GM21515 (cell line): Measurements from ENCODE around the gene GTF3C5.
"Not testable (repeated sequence)": the region's sequence is repeated elsewhere in the genome, so short reads cannot be mapped to it uniquely, and the experiment has no call there.

Experiments used
- ATAC-seq: cut with Tn5 transposase; IDR thresholded peaks from one replicate; pipeline ENCODE4 v1.9.1; 2021; ENCODE audit not compliant: unreplicated experiment

The GTF3C5 gene

GRCh38 chr9:133027134-133027533 is 3.7 kb upstream of the GTF3C5 start:
- no peak for ATAC-seq

DNA sequence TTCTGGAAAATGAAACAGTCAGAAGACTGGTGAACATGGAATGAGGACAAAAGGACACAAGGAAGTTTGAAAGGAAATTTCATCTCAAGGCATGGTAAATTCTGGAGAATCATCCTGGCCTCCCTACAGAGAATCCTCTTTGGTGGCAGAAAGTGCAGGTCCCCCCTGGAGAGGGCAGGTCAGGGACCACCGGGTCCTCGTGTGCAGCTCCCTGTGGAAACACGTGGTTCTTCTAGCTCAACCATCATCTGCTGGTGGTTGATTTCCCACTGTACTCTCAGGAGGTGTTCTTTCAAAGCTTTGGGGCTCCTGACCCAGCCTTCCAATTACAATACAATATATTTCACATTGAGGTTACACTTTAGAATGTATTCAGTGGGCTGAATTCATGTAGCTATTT is 2.6 kb upstream of the GTF3C5 start:
- ATAC-seq: no peak

- ATAC-seq: no peak
Measured at GRCh38 chr9:133029994-133030316, 842 bp upstream of the GTF3C5 start.

- no peak for ATAC-seq
Measured at GRCh38 chr9:133031130-133031422, 279 bp downstream of the GTF3C5 start.

GRCh38 chr9:133031496-133031911 is 707 bp downstream of the GTF3C5 start:
- no peak for ATAC-seq

GRCh38 chr9:133032171-133032570 is 1.4 kb downstream of the GTF3C5 start:
- no peak for ATAC-seq

DNA sequence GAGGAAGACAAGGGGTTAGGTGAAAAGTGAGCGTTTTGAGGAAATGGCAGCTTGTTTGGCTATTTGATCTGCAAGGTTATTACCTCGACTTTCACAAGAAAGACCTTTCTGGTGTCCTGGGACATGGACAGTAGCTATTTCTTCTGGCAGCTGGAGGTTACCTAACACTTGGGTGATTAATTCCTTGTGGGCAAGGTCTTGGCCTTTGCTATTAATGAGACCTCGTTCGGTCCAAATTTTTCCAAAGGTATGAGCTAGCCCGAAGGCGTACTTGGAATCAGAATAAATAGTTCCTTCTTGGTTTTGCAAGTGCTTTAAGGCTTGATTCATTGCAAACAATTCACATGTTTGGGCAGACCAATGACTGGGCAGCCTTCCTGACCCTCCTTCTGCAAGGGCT is 4.9 kb downstream of the GTF3C5 start:
- no peak for ATAC-seq

DNA sequence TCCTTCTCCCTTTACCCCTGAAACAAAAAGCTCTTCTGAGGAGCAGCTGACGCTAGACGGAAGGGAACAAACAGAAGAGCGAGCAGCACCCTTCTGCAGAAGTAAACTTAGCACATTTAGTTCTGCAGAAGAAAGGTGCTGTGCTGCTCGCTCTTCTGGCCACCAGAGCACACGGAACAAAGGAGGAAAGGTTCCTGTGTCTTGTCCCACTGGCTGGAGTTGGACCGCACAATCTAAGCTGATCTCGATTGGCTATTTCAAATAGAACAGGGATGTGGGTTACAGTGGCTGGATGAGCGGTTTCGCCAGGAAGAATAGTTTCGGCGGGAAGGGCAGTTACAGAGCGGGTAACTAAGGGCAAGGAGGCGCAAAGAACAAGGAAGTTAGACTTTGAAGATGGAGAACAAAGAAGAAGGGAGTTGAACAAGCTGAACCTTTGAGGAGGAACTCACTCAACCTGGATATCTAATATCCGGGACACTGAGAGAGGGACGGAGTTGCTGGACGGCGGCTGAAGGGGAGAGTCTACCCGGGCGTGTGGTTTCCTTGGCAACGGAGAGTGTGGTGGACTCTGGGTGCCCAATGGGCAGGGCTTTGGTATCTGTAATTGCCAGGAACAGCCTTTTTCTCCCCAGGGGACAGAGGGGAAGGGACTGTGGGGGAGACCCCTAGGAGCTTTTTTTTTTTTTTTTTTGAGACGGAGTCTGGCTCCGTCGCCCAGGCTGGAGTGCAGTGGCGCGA is 7.1 kb downstream of the GTF3C5 start:
- ATAC-seq: no peak

DNA sequence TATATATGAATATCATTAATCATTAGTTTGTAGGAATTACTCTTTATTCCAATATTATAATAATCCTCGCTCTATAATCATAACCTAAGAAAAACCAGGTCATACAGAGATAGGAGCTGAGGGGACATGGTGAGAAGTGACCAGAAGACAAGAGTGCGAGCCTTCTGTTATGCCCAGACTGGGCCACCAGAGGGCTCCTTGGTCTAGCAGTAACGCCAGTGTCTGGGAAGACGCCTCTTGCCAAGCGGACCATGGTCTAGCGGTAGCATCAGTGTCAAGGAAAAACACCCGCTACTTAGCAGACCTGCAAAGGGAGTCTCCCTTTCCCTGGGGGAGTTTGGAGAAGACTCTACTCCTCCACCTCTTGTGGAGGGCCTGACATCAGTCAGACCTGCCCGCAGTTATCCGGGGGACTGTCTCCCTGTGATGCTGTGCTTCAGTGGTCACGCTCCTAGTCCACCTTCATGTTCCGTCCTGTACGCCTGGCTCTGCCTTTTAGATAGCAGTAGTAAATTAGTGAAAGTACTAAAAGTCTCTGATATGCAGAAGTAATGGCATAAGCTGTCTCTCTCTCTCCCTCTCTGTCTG is 10.2 kb downstream of the GTF3C5 start:
- not testable (repeated sequence) for ATAC-seq

DNA sequence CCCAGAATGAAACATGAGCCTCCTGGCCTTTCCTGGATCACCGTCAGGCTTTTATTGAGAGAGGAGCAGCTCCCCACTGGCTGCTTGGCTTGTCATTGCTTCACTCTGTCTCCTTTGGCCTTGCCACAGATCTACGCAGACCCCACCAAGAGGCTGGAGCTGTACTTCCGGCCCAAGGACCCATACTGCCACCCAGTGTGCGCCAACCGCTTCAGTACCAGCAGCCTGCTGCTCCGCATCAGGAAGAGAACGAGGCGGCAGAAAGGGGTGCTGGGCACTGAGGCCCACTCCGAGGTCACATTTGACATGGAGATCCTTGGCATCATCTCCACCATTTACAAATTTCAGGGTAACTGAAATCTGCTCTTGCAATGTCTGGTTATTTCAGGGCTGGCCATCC is 11.2 kb downstream of the GTF3C5 start:
- ATAC-seq: no peak

- ATAC-seq: no peak
Measured at GRCh38 chr9:133042676-133043075, 11.9 kb downstream of the GTF3C5 start.

DNA sequence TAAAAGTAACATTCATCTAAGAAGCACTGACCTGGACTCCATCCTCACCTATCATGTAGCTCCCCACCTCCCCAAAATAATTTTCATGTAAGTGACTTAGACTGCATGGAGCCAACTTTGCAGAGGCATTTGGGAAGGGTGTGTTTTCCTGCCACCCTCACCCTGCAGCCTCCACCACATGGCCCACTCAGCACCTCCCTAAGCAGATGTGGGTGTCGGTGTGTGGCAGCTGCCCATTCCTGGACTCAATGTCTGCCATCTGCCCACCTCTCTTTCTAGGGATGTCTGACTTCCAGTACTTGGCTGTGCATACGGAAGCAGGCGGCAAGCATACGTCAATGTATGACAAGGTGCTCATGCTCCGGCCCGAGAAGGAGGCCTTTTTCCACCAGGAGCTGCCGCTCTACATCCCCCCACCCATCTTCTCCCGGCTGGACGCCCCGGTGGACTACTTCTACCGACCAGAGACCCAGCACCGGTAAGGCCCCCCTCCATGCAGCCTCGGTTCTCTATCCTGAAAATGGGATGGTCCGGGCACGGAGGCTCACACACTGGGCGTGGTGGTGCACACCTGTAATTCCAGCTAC is 12.7 kb downstream of the GTF3C5 start:
- no peak for ATAC-seq

- ATAC-seq: no peak
Measured at GRCh38 chr9:133044125-133044524, 13.3 kb downstream of the GTF3C5 start.

DNA sequence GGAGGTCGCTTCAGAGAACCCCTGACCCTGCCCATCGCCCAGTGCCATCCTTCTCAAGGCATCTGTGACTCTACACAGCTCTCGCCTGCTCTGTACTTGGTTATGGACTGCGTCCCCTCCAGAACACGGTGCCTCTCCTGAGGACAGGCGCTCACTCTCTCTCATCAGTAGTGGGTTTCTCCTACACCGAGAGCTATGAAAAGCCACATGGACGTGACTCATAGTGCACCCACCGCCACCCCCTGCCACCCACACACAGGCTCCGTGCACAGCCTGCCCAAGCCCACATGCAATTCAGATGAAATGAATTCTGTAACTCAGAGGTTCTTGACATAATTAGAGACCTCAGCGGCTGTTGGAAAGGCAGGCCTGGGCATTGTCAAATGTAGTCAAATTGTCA is 13.9 kb downstream of the GTF3C5 start:
- ATAC-seq: no peak

DNA sequence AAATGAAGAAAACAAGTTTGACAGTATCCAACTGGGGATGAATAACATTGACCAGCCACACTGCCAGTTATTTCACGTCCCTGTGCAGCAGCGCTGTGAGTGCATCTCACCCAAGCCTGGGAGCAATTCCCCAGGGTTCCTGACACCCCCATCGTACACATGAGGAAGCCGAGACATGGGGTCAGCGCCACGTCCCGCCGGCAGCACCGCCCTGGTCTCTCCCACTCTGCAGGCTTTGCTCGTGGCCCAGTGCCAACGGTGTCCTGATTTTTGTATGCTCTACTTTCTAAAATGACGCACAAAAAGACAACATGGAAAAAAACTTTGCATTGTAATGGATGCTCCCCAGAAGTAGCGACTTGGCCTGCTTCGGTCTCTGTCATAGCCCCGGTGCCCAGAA is 14.3 kb downstream of the GTF3C5 start:
- no peak for ATAC-seq

GRCh38 chr9:133046196-133046899 is 15.6 kb downstream of the GTF3C5 start:
- ATAC-seq: no peak

GRCh38 chr9:133046900-133047295 is 16.1 kb downstream of the GTF3C5 start:
- ATAC-seq: no peak

DNA sequence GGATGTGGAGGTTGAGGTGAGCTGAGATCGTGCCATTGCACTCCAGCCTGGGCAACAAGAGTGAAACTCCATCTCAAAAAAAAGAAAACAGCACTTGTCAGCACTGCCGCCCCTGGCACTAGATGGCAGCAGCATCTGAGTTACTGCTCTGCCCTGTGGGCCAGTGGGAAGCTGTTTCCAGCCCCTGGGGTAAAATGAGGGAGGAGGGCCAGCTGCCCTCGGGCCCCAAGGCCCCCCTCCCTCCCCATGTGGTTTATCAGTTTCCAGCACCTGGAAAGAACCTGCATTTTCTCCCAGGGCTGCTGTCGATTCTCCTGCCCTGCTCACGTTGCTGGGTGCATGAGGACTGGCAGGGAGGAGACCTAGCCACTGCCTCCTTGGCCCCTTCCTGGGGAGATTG is 17.8 kb downstream of the GTF3C5 start:
- no peak for ATAC-seq

GRCh38 chr9:133049043-133049442 is 18.2 kb downstream of the GTF3C5 start:
- ATAC-seq: no peak

DNA sequence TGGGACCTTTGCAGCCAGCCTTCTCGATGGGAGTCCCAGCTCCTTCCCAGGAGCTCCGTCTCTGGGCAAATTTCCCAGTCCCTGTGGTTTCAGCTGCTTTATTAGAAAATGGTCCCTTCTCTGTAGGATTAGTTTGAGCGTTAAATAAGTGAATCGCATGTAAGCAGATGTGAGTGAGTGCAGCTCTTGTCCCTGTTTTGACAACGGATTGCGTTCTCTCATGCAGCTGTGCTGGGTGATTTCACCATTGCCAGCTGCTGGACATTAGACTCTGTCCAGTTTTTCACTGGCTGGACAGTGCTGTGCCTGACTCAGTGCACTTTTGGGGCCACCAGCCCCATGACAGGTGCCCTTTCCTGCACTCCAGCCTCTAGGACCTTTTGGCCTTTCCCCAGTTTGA is 19.3 kb downstream of the GTF3C5 start:
- ATAC-seq: no peak

GRCh38 chr9:133050781-133051180 is 20.0 kb downstream of the GTF3C5 start:
- ATAC-seq: no peak

DNA sequence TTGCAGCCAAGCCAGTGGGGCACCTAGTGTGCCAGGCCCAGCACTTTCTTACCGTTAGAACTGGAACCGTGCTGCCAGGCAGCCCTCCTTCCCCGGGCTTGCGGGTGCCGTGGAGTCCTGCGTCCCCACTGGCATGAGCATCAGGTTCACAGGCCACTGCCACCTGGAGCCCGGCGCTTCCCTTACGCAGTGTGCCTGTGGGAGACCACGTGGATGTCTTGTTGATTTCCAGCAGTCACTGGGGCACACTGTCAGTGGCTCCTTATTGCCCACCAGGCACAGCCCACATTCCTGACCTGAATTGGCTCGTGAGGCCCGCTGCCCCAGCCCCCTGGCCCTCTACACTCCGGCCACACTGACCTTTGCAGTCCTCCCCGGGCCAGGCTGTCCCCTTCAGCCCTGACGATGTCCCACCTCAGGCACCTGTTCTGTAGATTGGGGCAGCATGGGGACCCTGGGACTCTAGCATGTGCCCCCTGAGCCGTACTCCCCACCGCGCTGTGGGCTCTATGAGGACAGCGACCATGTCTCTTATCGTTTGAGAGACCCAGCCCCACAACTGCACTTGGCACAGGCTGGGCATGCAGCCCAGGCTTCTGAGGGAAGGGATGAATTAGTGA is 20.6 kb downstream of the GTF3C5 start:
- ATAC-seq: no peak
